Measurements from ENCODE around the gene OR51A7. TPM values are rescaled to one million over a fixed set of nuclear protein-coding genes. Genes with fewer than 3 reads are reported as not detected.

OR51A7 gene
- total RNA-seq, 1 donor from 2014 or later = not detected

DNA sequence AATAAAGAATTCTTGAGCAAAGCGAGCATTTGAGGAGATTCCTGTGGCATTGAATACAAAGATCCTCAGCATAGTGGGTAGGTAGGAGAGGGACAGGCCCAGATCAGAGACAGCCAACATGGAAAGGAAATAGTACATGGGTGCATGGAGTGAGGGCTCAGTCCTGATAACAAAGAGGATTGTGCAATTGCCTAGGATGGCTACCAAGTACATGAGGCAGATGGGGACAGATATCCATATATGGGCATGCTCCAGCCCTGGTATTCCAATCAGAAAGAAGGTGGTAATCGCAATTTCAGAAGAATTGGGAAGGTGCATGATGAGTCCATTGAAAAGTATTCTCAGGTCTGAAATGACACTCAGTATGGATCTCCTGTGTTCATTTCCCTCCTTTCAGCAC lies 13.3 kb upstream of the OR51A7 start:
- intact Hi-C loops (cut with micrococcal nuclease) = no loop called here
- H3K27me3 ChIP-seq (ENCODE audit: low read depth) = no peaks in the 10 kb centered on the region
- no peaks in the 10 kb centered on the region for H3K4me1 ChIP-seq
- DNase-seq = no peak
- no peak overlapping the region for H3K4me3 ChIP-seq
- H3K9me3 ChIP-seq (replicated peaks) = no peaks in the 10 kb centered on the region
- H3K36me3 ChIP-seq = no peaks in the 10 kb centered on the region
- no peak for TF ChIP-seq CTCF (IDR thresholded peaks at IDR 0.05; ENCODE audit: borderline replicate concordance)
- H3K27ac ChIP-seq (replicated peaks) = no peak overlapping the region

DNA sequence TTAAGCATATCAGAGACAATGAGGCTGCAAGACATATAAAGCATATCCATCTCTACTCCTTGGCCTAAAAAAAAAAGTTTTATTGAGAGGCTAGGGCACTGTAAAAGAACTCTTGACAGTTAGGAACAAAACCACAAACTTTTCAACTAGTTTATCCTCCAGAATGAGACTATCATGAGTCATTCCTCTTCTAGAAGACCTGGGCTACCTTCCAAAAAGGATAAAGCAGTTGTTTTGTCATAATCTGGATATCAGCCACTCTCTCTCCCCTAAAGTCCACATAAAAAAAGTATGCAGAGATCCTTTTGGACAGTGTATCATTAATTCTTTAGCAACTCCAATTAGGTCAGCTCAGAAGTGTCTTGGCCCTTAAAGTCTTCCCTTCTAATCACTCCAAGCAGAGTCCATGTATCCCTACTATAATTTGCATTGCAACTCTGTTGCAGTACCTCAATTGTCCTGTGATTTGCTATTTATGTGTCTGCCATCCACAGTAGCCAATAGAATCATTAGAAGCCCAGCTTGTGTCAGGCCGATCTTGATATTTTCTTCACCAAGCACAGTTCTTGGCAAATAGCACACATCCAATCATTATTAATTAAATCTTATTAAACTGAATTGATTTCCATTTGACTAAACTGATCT lies 11.5 kb upstream of the OR51A7 start:
- H3K4me3 ChIP-seq = no peak overlapping the region
- no peaks in the 10 kb centered on the region for H3K36me3 ChIP-seq
- no peak overlapping the region for H3K27ac ChIP-seq (replicated peaks)
- H3K9me3 ChIP-seq (replicated peaks) = no peaks in the 10 kb centered on the region
- TF ChIP-seq CTCF (IDR thresholded peaks at IDR 0.05; ENCODE audit: borderline replicate concordance) = no peak
- no peaks in the 10 kb centered on the region for H3K27me3 ChIP-seq (ENCODE audit: low read depth)
- DNase-seq = no peak
- no peaks in the 10 kb centered on the region for H3K4me1 ChIP-seq
- intact Hi-C loops (cut with micrococcal nuclease) = no loop called here

DNA sequence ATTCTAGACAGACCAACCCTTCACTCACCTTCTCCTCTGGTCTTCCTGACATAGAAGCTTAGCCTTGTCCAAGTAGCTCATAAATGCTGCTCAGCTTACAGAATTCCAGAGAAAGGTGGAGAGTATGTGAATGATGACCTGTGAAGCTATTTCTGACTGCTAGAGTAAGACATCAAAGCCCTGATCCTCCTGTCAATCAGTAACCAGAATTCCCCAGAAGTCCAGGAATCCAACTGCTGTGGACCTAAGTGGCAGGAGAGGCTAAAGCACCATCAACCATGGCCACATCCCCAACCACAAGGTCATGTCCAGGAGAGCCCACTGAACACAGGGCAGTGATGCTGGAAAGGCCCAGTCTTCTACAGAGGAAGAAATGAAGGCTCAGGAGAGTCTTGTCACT lies 13.0 kb downstream of the OR51A7 start:
- Histone ChIP-seq H3K36me3 (no peaks in the 10 kb centered on the region), H3K4me3 (no peak overlapping the region), H3K27me3 (ENCODE audit: low read depth) (no peaks in the 10 kb centered on the region), H3K4me1 (no peaks in the 10 kb centered on the region), H3K27ac (replicated peaks) (no peak overlapping the region), H3K9me3 (replicated peaks) (no peaks in the 10 kb centered on the region)
- DNase-seq = no peak
- no peak for TF ChIP-seq CTCF (IDR thresholded peaks at IDR 0.05; ENCODE audit: borderline replicate concordance)
- intact Hi-C loops (cut with micrococcal nuclease) = no loop called here

DNA sequence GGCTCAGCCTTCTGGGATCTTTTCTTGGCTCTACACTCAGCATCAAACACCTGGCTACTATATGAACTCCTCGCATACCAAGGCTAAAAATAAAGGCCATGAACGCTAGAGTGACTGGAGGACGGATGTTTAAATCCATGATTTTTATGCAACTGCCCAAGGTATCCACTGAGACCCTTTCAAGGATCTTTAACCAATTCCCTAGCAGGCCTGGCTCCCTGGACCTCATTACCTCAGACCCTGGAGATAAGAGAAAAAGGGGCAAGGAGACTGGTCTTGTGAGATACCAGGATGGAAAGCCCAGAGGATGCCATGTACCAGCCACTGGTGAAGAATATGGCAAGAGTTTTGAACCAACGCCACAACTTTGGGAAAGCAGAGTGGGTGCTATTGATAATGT lies 15.7 kb downstream of the OR51A7 start, which contains the start of gene OR51G2:
OR51G2 (minus strand) TSS at position 101 of the 400 bp plus-strand sequence. CDS start 3,687 bp downstream, outside the sequence.
- Histone ChIP-seq H3K4me3 (no peak within 1 kb of the TSS), H3K36me3 (no peaks in the 10 kb centered on the region), H3K9me3 (replicated peaks) (no peaks in the 10 kb centered on the region), H3K4me1 (no peaks in the 10 kb centered on the region), H3K27ac (replicated peaks) (no peak within 1 kb of the TSS), H3K27me3 (ENCODE audit: low read depth) (no peaks in the 10 kb centered on the region)
- intact Hi-C loops (cut with micrococcal nuclease) = no loop called here
- TF ChIP-seq CTCF (IDR thresholded peaks at IDR 0.05; ENCODE audit: borderline replicate concordance) = no peak
- DNase-seq = no peak

DNA sequence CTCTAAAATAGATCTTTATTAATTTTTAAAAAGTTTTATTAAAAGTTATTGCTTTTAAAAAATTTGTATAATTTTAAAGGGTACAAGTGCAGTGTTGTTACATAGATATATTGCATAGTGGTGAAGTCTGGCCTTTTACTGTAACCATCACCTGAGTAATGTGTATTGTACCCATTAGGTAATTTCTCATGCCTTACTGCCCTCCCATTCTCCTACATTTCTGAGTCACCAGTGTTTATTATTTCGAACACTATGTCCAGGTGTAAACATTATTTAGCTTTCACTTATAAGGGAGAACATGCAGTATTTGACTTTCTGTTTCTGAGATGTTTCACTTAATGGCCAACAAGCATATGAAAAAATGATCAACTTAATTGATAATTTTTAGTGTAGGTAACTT lies 18.2 kb downstream of the OR51A7 start:
- H3K27me3 ChIP-seq (ENCODE audit: low read depth) = no peaks in the 10 kb centered on the region
- H3K4me1 ChIP-seq = no peaks in the 10 kb centered on the region
- no peaks in the 10 kb centered on the region for H3K36me3 ChIP-seq
- no peak for TF ChIP-seq CTCF (IDR thresholded peaks at IDR 0.05; ENCODE audit: borderline replicate concordance)
- intact Hi-C loops (cut with micrococcal nuclease) = no loop called here
- no peak for DNase-seq
- H3K9me3 ChIP-seq (replicated peaks) = no peaks in the 10 kb centered on the region
- H3K27ac ChIP-seq (replicated peaks) = no peak overlapping the region
- H3K4me3 ChIP-seq = no peak overlapping the region

All from left ventricle myocardium inferior (tissue), 1 donor.